Right lobe of liver (tissue), 6 donors: ENCODE data around the gene FSTL5. TPM values are rescaled to one million over a fixed set of nuclear protein-coding genes. Genes with fewer than 3 reads are reported as not detected.

Source experiments
- ATAC-seq, 4 donors: fragments of 200-7000 bp; cut with Tn5 transposase; one replicate each; pipeline ENCODE4 v1.9.1; 2020; ENCODE audit warnings: mild to moderate bottlenecking in 4 of 4, moderate library complexity in 4 of 4
- DNase-seq, 3 donors: peaks; one replicate each; pipeline ENCODE4 v3.0.0-alpha.2; 2020
- H3K27ac ChIP-seq, 3 donors: fragments of 200-600 bp; one replicate each; pipeline ENCODE4 v1.8.0; 2022
- H3K27me3 ChIP-seq, 2 donors: fragments of 200-600 bp; one replicate each; pipeline ENCODE4 v1.8.0; 2022
- H3K36me3 ChIP-seq, 4 donors: fragments of 200-600 bp; sonication (generic) in 1 of 4; one replicate each; pipeline versions ENCODE4 v1.5.1 to v1.8.0; 2017 to 2022; ENCODE audit warnings: control low read depth in 1 of 4
- H3K4me1 ChIP-seq, 4 donors: fragments of 200-600 bp; sonication (generic) in 1 of 4; one replicate each; pipeline versions ENCODE4 v1.5.1 to v1.8.0; 2017 to 2022; ENCODE audit warnings: control low read depth in 1 of 4
- H3K4me3 ChIP-seq, 3 donors: fragments of 200-600 bp; one replicate each; pipeline ENCODE4 v1.8.0; 2022
- H3K9me3 ChIP-seq, 4 donors: fragments of 200-600 bp; sonication (generic) in 1 of 4; one replicate each; pipeline versions ENCODE4 v1.5.1 to v1.8.0; 2017 to 2022; ENCODE audit warnings: control low read depth in 1 of 4
- CTCF ChIP-seq, 4 donors: fragments of 200-600 bp in 3 of 4; fragments of 450-650 bp in 1 of 4; IDR thresholded peaks; one replicate each; pipeline versions ENCODE4 v1.5.1 to v1.8.0; 2016 to 2022; ENCODE audit warnings: antibody characterized with exemption in 4 of 4, mild to moderate bottlenecking in 2 of 4
- POLR2A ChIP-seq: fragments of 450-650 bp; IDR thresholded peaks from one replicate; pipeline ENCODE4 v1.6.1; 2017; ENCODE audit warnings: antibody characterized with exemption, mild to moderate bottlenecking
- WGBS: methylation state at CpG from one replicate; pipeline ENCODE4 v1.1.6; 2018; ENCODE audit warnings: low coverage, low lambda C conversion rate; ENCODE audit not compliant: insufficient coverage; ENCODE audit errors: missing lambda C conversion rate; 5-methylcytosine and 5-hydroxymethylcytosine counted together
- intact Hi-C, 2 donors: fragments of 100-400 bp; cut with DNase I; formaldehyde crosslinking; loops; one replicate each; pipeline versions ENCODE4 v1.11.2 to v1.14.1; 2022
- total RNA-seq, 6 experiments: library from RNA; depleted of rRNA in 2 of 6; stranded (reverse); fragments of >200 nt in 2 of 6; fragmentation: NEBNext Ultra II Directional in 3 of 6; extraction: Animal tissue kit (Norgen Biotek cat#: 25700) in 3 of 6; gene quantifications; one replicate each; pipeline versions ENCODE4 v1.1.0 to v1.2.4, GENCODE V29; 2016 to 2023
- donor health status: DM: no; HTN: yes; CAD: no.
- donor health status: DM: no; HTN: no; CAD: no.
- donor health status: DM: no; HTN: no; CAD: no.
- donor health status: DM: no; HTN: yes; CAD: no.
- donor health status: DM: no; HTN: yes; CAD: no.

FSTL5 gene
- total RNA-seq, 6 experiments from 2014 or later: 0.12 to 0.95 TPM; not detected in 4

GRCh38 chr4:162151850-162152249 lies 11.9 kb downstream of the FSTL5 start:
- ATAC-seq (no peak), DNase-seq (no peak)
- H3K4me3 ChIP-seq: no peak overlapping the region
- WGBS: 44% methylated on average over 4 of the region's 4 CpGs
- no peaks in the 10 kb centered on the region for H3K4me1 ChIP-seq
- no peak for TF ChIP-seq POLR2A
- TF ChIP-seq CTCF (IDR thresholded peaks at IDR 0.05): no peak
- intact Hi-C loops: no loop called here
- no peaks in the 10 kb centered on the region for H3K27me3 ChIP-seq
- no peaks in the 10 kb centered on the region for H3K36me3 ChIP-seq
- no peaks in the 10 kb centered on the region for H3K9me3 ChIP-seq
- no peak overlapping the region for H3K27ac ChIP-seq

- ATAC-seq: no peak
- no peaks in the 10 kb centered on the region for H3K4me1 ChIP-seq
Measured at GRCh38 chr4:162151386-162151785, 12.4 kb downstream of the FSTL5 start.

GRCh38 chr4:162149644-162150043 lies 14.2 kb downstream of the FSTL5 start:
- WGBS: 57% methylated on average over 2 of the region's 2 CpGs
- no peaks in the 10 kb centered on the region for H3K9me3 ChIP-seq
- DNase-seq: no peak
- no peak for ATAC-seq
- H3K4me3 ChIP-seq: no peak overlapping the region
- no peak overlapping the region for H3K27ac ChIP-seq
- H3K36me3 ChIP-seq: no peaks in the 10 kb centered on the region
- TF ChIP-seq POLR2A (no peak), CTCF (IDR thresholded peaks at IDR 0.05) (no peak)
- intact Hi-C loops: no loop called here
- H3K4me1 ChIP-seq: no peaks in the 10 kb centered on the region
- H3K27me3 ChIP-seq: no peaks in the 10 kb centered on the region

More at GRCh38 chr4:162151386-162151785, 12.4 kb downstream of the FSTL5 start:
- H3K36me3 ChIP-seq: no peaks in the 10 kb centered on the region
- H3K27me3 ChIP-seq: no peaks in the 10 kb centered on the region
- no peak overlapping the region for H3K4me3 ChIP-seq
- TF ChIP-seq CTCF (IDR thresholded peaks at IDR 0.05) (no peak), POLR2A (no peak)
- no peak for DNase-seq
- intact Hi-C loops: no loop called here
- no peaks in the 10 kb centered on the region for H3K9me3 ChIP-seq
- H3K27ac ChIP-seq: no peak overlapping the region

- TF ChIP-seq POLR2A (no peak), CTCF (IDR thresholded peaks at IDR 0.05) (no peak)
- H3K4me1 ChIP-seq: no peaks in the 10 kb centered on the region
- no peak overlapping the region for H3K4me3 ChIP-seq
- intact Hi-C loops: no loop called here
- no peak overlapping the region for H3K27ac ChIP-seq
- no peaks in the 10 kb centered on the region for H3K9me3 ChIP-seq
- H3K27me3 ChIP-seq: no peaks in the 10 kb centered on the region
- no peaks in the 10 kb centered on the region for H3K36me3 ChIP-seq
- DNase-seq (no peak), ATAC-seq (no peak)
Measured at GRCh38 chr4:162140051-162140683, 23.6 kb downstream of the FSTL5 start.

GRCh38 chr4:162139412-162139811 lies 24.4 kb downstream of the FSTL5 start:
- ATAC-seq (no peak), DNase-seq (no peak)
- Histone ChIP-seq H3K27me3 (no peaks in the 10 kb centered on the region), H3K4me1 (no peaks in the 10 kb centered on the region), H3K36me3 (no peaks in the 10 kb centered on the region), H3K4me3 (no peak overlapping the region), H3K27ac (no peak overlapping the region), H3K9me3 (no peaks in the 10 kb centered on the region)
- intact Hi-C loops: no loop called here
- TF ChIP-seq CTCF (IDR thresholded peaks at IDR 0.05) (no peak), POLR2A (no peak)
- WGBS: 45% methylated on average over 2 of the region's 2 CpGs
